Esophagus muscularis mucosa (tissue), 3 donors: ENCODE data around the gene RANBP17.

Source experiments
- CTCF ChIP-seq, 3 experiments: fragments of 200-600 bp in 2 of 3; fragments of 450-650 bp in 1 of 3; sonication (generic) in 2 of 3; IDR thresholded peaks; one replicate each; pipeline ENCODE4 v1.5.1; 2017 to 2019; ENCODE audit warnings: antibody characterized with exemption in 3 of 3, mild to moderate bottlenecking in 2 of 3, moderate library complexity in 1 of 3
- POLR2AphosphoS5 ChIP-seq, 2 donors: sonication (generic); formaldehyde crosslinking; IDR thresholded peaks; one replicate each; pipeline ENCODE4 v1.6.1; 2017; ENCODE audit warnings: antibody characterized with exemption in 2 of 2

GRCh38 chr5:170817195-170817594 lies 44.6 kb upstream of the RANBP17 start:
- no peak for TF ChIP-seq CTCF (IDR thresholded peaks at IDR 0.05)
- no peak for TF ChIP-seq POLR2AphosphoS5 (IDR thresholded peaks at IDR 0.05)
